T-cell (primary cell): ENCODE results near the gene LRRC4C. TPM values are rescaled to one million over a fixed set of nuclear protein-coding genes. Genes with fewer than 3 reads are reported as not detected.

ENCODE experiments used
- ATAC-seq, 4 experiments: fragments of 200-7000 bp in 3 of 4; fragments of 150-1000 bp in 1 of 4; cut with Tn5 transposase; replicated peaks in 1 of 4; 1 replicate in 3 of 4; 2 replicates in 1 of 4; pipeline ENCODE4 v1.10.0; 2021; ENCODE audit warnings: moderate library complexity in 3 of 4, mild to moderate bottlenecking in 2 of 4, moderate number of reproducible peaks in 1 of 4
- CTCF ChIA-PET, 2 donors: fragments of 300-600 bp; sonication (Branson Sonifier 250); formaldehyde crosslinking; loops; one replicate each; lab custom pipeline; 2022; ENCODE audit warnings: antibody characterized with exemption in 2 of 2; lab: Charles Lee
- POLR2A ChIA-PET, 2 donors: fragments of 300-600 bp; sonication (Branson Sonifier 250); formaldehyde crosslinking; loops; one replicate each; lab custom pipeline; 2022; ENCODE audit warnings: antibody characterized with exemption in 2 of 2; lab: Charles Lee
- DNase-seq, 35 experiments: peaks; one replicate each; pipeline versions ENCODE4 v3.0.0 to v3.0.0-alpha.2; 2013 to 2023
- H3K27ac ChIP-seq: one replicate; pipeline ENCODE4 v1.5.1; 2013; ENCODE audit warnings: low read length
- H3K27me3 ChIP-seq, 2 experiments: replicated peaks in 1 of 2; 1 replicate in 1 of 2; 2 replicates in 1 of 2; pipeline versions ENCODE4 v1.6.1 to v1.7.0; 2013; ENCODE audit warnings: low read length in 1 of 2, mixed read lengths in 1 of 2; ENCODE audit not compliant: control insufficient read depth in 2 of 2, insufficient read depth in 2 of 2; ENCODE audit errors: extremely low read depth in 1 of 2
- H3K36me3 ChIP-seq, 2 donors: 1 replicate in 1 of 2; 2 replicates in 1 of 2; pipeline versions ENCODE4 v1.6.1 to v1.7.0; 2013; ENCODE audit warnings: low read length in 1 of 2; ENCODE audit not compliant: control insufficient read depth in 2 of 2, insufficient read depth in 1 of 2; ENCODE audit errors: extremely low read depth in 1 of 2
- H3K4me1 ChIP-seq, 2 experiments: 1 replicate in 1 of 2; 2 replicates in 1 of 2; pipeline versions ENCODE4 v1.6.1 to v1.7.0; 2013; ENCODE audit warnings: low read length in 2 of 2, mixed read lengths in 1 of 2; ENCODE audit not compliant: insufficient read depth in 2 of 2, control insufficient read depth in 1 of 2; ENCODE audit errors: extremely low read depth in 1 of 2
- H3K4me3 ChIP-seq, 2 donors: 1 replicate in 1 of 2; 2 replicates in 1 of 2; pipeline versions ENCODE4 v1.5.1 to v1.7.0; 2013; ENCODE audit warnings: mild to moderate bottlenecking in 2 of 2, low read length in 1 of 2, moderate library complexity in 1 of 2; ENCODE audit not compliant: control insufficient read depth in 1 of 2; ENCODE audit errors: extremely low read depth in 1 of 2
- H3K9me3 ChIP-seq: 2 replicates; pipeline ENCODE4 v1.7.0; 2013
- H3K27ac Mint-ChIP-seq, 2 donors: one replicate each; pipeline ENCODE4 v1.8.0; 2020 to 2021; ENCODE audit warnings: mild to moderate bottlenecking in 2 of 2, mixed read lengths in 2 of 2
- H3K27me3 Mint-ChIP-seq, 2 donors: one replicate each; pipeline ENCODE4 v1.8.0; 2021 to 2022; ENCODE audit warnings: mixed read lengths in 2 of 2
- H3K36me3 Mint-ChIP-seq: one replicate; pipeline ENCODE4 v1.8.0; 2021; ENCODE audit warnings: mixed read lengths
- H3K4me1 Mint-ChIP-seq, 3 donors: one replicate each; pipeline ENCODE4 v1.8.0; 2020 to 2022; ENCODE audit warnings: mixed read lengths in 3 of 3, mild to moderate bottlenecking in 1 of 3
- H3K4me3 Mint-ChIP-seq, 3 donors: one replicate each; pipeline ENCODE4 v1.8.0; 2020 to 2022; ENCODE audit warnings: mild to moderate bottlenecking in 3 of 3, mixed read lengths in 3 of 3, moderate library complexity in 3 of 3
- H3K9me3 Mint-ChIP-seq, 3 donors: one replicate each; pipeline ENCODE4 v1.8.0; 2020 to 2022; ENCODE audit warnings: mixed read lengths in 3 of 3
- WGBS: methylation state at CpG from one replicate; pipeline ENCODE4 v1.1.5; 2013; ENCODE audit warnings: missing lambda C conversion rate; ENCODE audit not compliant: insufficient coverage; 5-methylcytosine and 5-hydroxymethylcytosine counted together
- total RNA-seq, 35 experiments: library from RNA in 6 of 35; stranded (reverse) in 6 of 35; fragments of 120-200 nt in 1 of 35; gene quantifications; one replicate each; pipeline versions ENCODE4 v1.2.1 to v1.2.4 and lab custom pipeline; 2013 to 2026

LRRC4C gene
- total RNA-seq, 5 donors from 2014 or later (not counting 1 experiment from before 2014, with no cell fraction given), result not detected

- 60% methylated on average over 1 of the region's 2 CpGs for WGBS
- Mint-ChIP-seq H3K4me1 (no peaks in the 10 kb centered on the region), H3K9me3 (peaks cover 10 to 24% (median 11%) of the 10 kb centered on the region in 3 donors), H3K36me3 (no peaks in the 10 kb centered on the region), H3K27ac (no peak overlapping the region), H3K4me3 (no peak overlapping the region), H3K27me3 (no peaks in the 10 kb centered on the region)
- H3K36me3 ChIP-seq, result no peaks in the 10 kb centered on the region
- H3K27me3 ChIP-seq, result no peaks in the 10 kb centered on the region
- POLR2A ChIA-PET, result no interaction called here
- no peak for DNase-seq
- no peak overlapping the region for H3K27ac ChIP-seq
- CTCF ChIA-PET, result no interaction called here
- no peaks in the 10 kb centered on the region for H3K9me3 ChIP-seq
- no peak for ATAC-seq
- H3K4me1 ChIP-seq, result no peaks in the 10 kb centered on the region
- H3K4me3 ChIP-seq, result no peak overlapping the region
Observed at GRCh38 chr11:41404109-41404508, 55.3 kb downstream of the LRRC4C start.

GRCh38 chr11:41403458-41403857, 56.0 kb downstream of the LRRC4C start:
- CTCF ChIA-PET, result no interaction called here
- no peaks in the 10 kb centered on the region for H3K27me3 ChIP-seq
- no peaks in the 10 kb centered on the region for H3K4me1 ChIP-seq
- H3K9me3 ChIP-seq, result no peaks in the 10 kb centered on the region
- DNase-seq (no peak), ATAC-seq (no peak)
- Mint-ChIP-seq H3K4me3 (no peak overlapping the region), H3K36me3 (no peaks in the 10 kb centered on the region), H3K4me1 (no peaks in the 10 kb centered on the region), H3K27me3 (no peaks in the 10 kb centered on the region), H3K9me3 (peaks cover 11 to 24% (median 12%) of the 10 kb centered on the region in 3 donors), H3K27ac (no peak overlapping the region)
- POLR2A ChIA-PET, result no interaction called here
- no peaks in the 10 kb centered on the region for H3K36me3 ChIP-seq
- no peak overlapping the region for H3K27ac ChIP-seq
- WGBS, result 100% methylated on average over 1 of the region's 2 CpGs
- H3K4me3 ChIP-seq, result no peak overlapping the region

GRCh38 chr11:41400819-41401382, 58.6 kb downstream of the LRRC4C start:
- Mint-ChIP-seq H3K4me1 (no peaks in the 10 kb centered on the region), H3K27ac (no peak overlapping the region), H3K27me3 (no peaks in the 10 kb centered on the region), H3K9me3 (peaks cover 12 to 27% (median 25%) of the 10 kb centered on the region in 3 donors), H3K36me3 (no peaks in the 10 kb centered on the region), H3K4me3 (no peak overlapping the region)
- no CpG with 5 or more reads among the region's 1 CpG for WGBS
- no peaks in the 10 kb centered on the region for H3K36me3 ChIP-seq
- H3K27me3 ChIP-seq, result no peaks in the 10 kb centered on the region
- no peak overlapping the region for H3K4me3 ChIP-seq
- ATAC-seq (no peak), DNase-seq (no peak)
- CTCF ChIA-PET, result no interaction called here
- no peaks in the 10 kb centered on the region for H3K4me1 ChIP-seq
- POLR2A ChIA-PET, result no interaction called here
- H3K9me3 ChIP-seq, result no peaks in the 10 kb centered on the region
- no peak overlapping the region for H3K27ac ChIP-seq

- WGBS, result 39% methylated on average over 2 of the region's 4 CpGs
- ATAC-seq, result no peak
- ChIA-PET CTCF (no interaction called here), POLR2A (no interaction called here)
- no peak for DNase-seq
- Mint-ChIP-seq H3K9me3 (peaks cover 8 to 28% (median 25%) of the 10 kb centered on the region in 3 donors), H3K4me1 (no peaks in the 10 kb centered on the region), H3K4me3 (no peak overlapping the region), H3K27ac (no peak overlapping the region), H3K27me3 (no peaks in the 10 kb centered on the region), H3K36me3 (no peaks in the 10 kb centered on the region)
- Histone ChIP-seq H3K9me3 (no peaks in the 10 kb centered on the region), H3K27ac (no peak overlapping the region), H3K27me3 (no peaks in the 10 kb centered on the region), H3K4me3 (no peak overlapping the region), H3K4me1 (no peaks in the 10 kb centered on the region), H3K36me3 (no peaks in the 10 kb centered on the region)
Observed at GRCh38 chr11:41400124-41400523, 59.3 kb downstream of the LRRC4C start.

- Histone ChIP-seq H3K4me1 (no peaks in the 10 kb centered on the region), H3K4me3 (no peak overlapping the region), H3K27me3 (no peaks in the 10 kb centered on the region), H3K36me3 (no peaks in the 10 kb centered on the region), H3K27ac (no peak overlapping the region), H3K9me3 (no peaks in the 10 kb centered on the region)
- no peaks in the 10 kb centered on the region for H3K4me1 Mint-ChIP-seq
- CTCF ChIA-PET, result no interaction called here
- ATAC-seq (no peak), DNase-seq (no peak)
- H3K9me3 Mint-ChIP-seq, result peaks cover 14 to 26% (median 24%) of the 10 kb centered on the region in 3 donors
- POLR2A ChIA-PET, result no interaction called here
- H3K27me3 Mint-ChIP-seq, result no peaks in the 10 kb centered on the region
- H3K27ac Mint-ChIP-seq, result no peak overlapping the region
- H3K36me3 Mint-ChIP-seq, result no peaks in the 10 kb centered on the region
- H3K4me3 Mint-ChIP-seq, result no peak overlapping the region
- 70% methylated on average over 2 of the region's 2 CpGs for WGBS
Observed at GRCh38 chr11:41399323-41399722, 60.1 kb downstream of the LRRC4C start.

- no peak overlapping the region for H3K4me3 Mint-ChIP-seq
- ATAC-seq, result no peak
Observed at GRCh38 chr11:41398175-41398574, 61.3 kb downstream of the LRRC4C start.

More at GRCh38 chr11:41398175-41398574, 61.3 kb downstream of the LRRC4C start:
- ChIA-PET POLR2A (no interaction called here), CTCF (no interaction called here)
- Histone ChIP-seq H3K4me3 (no peak overlapping the region), H3K27ac (no peak overlapping the region), H3K27me3 (no peaks in the 10 kb centered on the region), H3K4me1 (no peaks in the 10 kb centered on the region), H3K9me3 (no peaks in the 10 kb centered on the region), H3K36me3 (no peaks in the 10 kb centered on the region)
- no peaks in the 10 kb centered on the region for H3K36me3 Mint-ChIP-seq
- WGBS, result no CpG with 5 or more reads among the region's 3 CpGs
- peaks cover 15 to 22% (median 17%) of the 10 kb centered on the region in 3 donors for H3K9me3 Mint-ChIP-seq
- H3K4me1 Mint-ChIP-seq, result no peaks in the 10 kb centered on the region
- H3K27ac Mint-ChIP-seq, result no peak overlapping the region
- no peak for DNase-seq
- no peaks in the 10 kb centered on the region for H3K27me3 Mint-ChIP-seq
